IMR-90 (cell line): ENCODE measurements around the gene FAM76B. TPM values are rescaled to one million over a fixed set of nuclear protein-coding genes. Genes with fewer than 3 reads are reported as not detected.

Experiments
- ATAC-seq: fragments of 200-7000 bp; cut with Tn5 transposase; 2 replicates; pipeline ENCODE4 v1.9.1; 2020; ENCODE audit warnings: low read depth, mild to moderate bottlenecking, moderate library complexity
- BruUV-seq: library from RNA; stranded (reverse); fragments of 400-500 nt; replicated peaks from 2 replicates; lab custom pipeline; 2021; lab: Mats Ljungman, UMichigan
- CTCF ChIA-PET: fragments of 300-600 bp; formaldehyde crosslinking; extraction: SDS; loops from one replicate; lab custom pipeline; 2021; ENCODE audit warnings: antibody characterized with exemption; lab: Yijun Ruan, JAX
- POLR2A ChIA-PET: fragments of 300-600 bp; sonication (Branson Sonifier 250); formaldehyde crosslinking; loops from one replicate; lab custom pipeline; 2022; ENCODE audit warnings: antibody characterized with exemption; ENCODE audit not compliant: unreplicated experiment; lab: Charles Lee
- DNase-seq: peaks from one replicate; pipeline ENCODE4 v3.0.0; 2013
- H2AFZ ChIP-seq: replicated peaks from 2 replicates; pipeline ENCODE3; 2013; ENCODE audit warnings: low read length, mild to moderate bottlenecking; ENCODE audit not compliant: poor library complexity
- H2AK5ac ChIP-seq: 2 replicates; pipeline ENCODE4 v1.6.1; 2013; ENCODE audit warnings: low read depth, low read length, inconsistent platforms
- H2AK9ac ChIP-seq: replicated peaks from 2 replicates; pipeline ENCODE3; 2013; ENCODE audit warnings: mild to moderate bottlenecking, low read depth, low read length, moderate library complexity; ENCODE audit not compliant: poor library complexity
- H2BK120ac ChIP-seq: 2 replicates; pipeline ENCODE4 v1.6.1; 2013; ENCODE audit warnings: low read depth, low read length, inconsistent platforms
- H2BK15ac ChIP-seq: 3 replicates; pipeline ENCODE4 v1.6.1; 2013; ENCODE audit warnings: low read depth, low read length, inconsistent platforms
- H2BK20ac ChIP-seq: 2 replicates; pipeline ENCODE4 v1.6.1; 2013; ENCODE audit warnings: low read depth, mild to moderate bottlenecking, inconsistent platforms, low read length, moderate library complexity
- H2BK5ac ChIP-seq: 2 replicates; pipeline ENCODE4 v1.6.1; 2013; ENCODE audit warnings: mild to moderate bottlenecking, low read depth, low read length, inconsistent platforms; ENCODE audit not compliant: poor library complexity, severe bottlenecking
- H3K14ac ChIP-seq: replicated peaks from 2 replicates; pipeline ENCODE4 v1.6.1; 2013; ENCODE audit warnings: low read depth, low read length, inconsistent platforms
- H3K18ac ChIP-seq: 2 replicates; pipeline ENCODE4 v1.6.1; 2013; ENCODE audit warnings: low read depth, low read length, control low read depth
- H3K23ac ChIP-seq: 2 replicates; pipeline ENCODE4 v1.6.1; 2013; ENCODE audit warnings: low read depth, low read length, inconsistent platforms
- H3K27ac ChIP-seq: 2 replicates; pipeline ENCODE4 v1.5.1; 2013; ENCODE audit warnings: mild to moderate bottlenecking, control low read depth, low read length; ENCODE audit not compliant: insufficient read depth
- H3K27me3 ChIP-seq: 2 replicates; pipeline ENCODE4 v1.6.1; 2013; ENCODE audit warnings: low read length; ENCODE audit not compliant: control insufficient read depth, insufficient read depth
- H3K36me3 ChIP-seq: 2 replicates; pipeline ENCODE4 v1.6.1; 2013; ENCODE audit warnings: low read length, mixed read lengths; ENCODE audit not compliant: control insufficient read depth, insufficient read depth
- H3K4ac ChIP-seq: 2 replicates; pipeline ENCODE4 v1.6.1; 2013; ENCODE audit warnings: low read depth, low read length, inconsistent platforms
- H3K4me1 ChIP-seq: 2 replicates; pipeline ENCODE4 v1.6.1; 2013; ENCODE audit warnings: low read length, mixed read lengths; ENCODE audit not compliant: control insufficient read depth, insufficient read depth
- H3K4me2 ChIP-seq: 2 replicates; pipeline ENCODE4 v1.6.1; 2013; ENCODE audit warnings: low read depth, mild to moderate bottlenecking, control low read depth, low read length, moderate library complexity
- H3K4me3 ChIP-seq: 2 replicates; pipeline ENCODE4 v1.5.1; 2013; ENCODE audit warnings: low read depth, mild to moderate bottlenecking, control low read depth, low read length, moderate library complexity; ENCODE audit not compliant: insufficient read depth
- H3K56ac ChIP-seq: 2 replicates; pipeline ENCODE4 v1.6.1; 2013; ENCODE audit warnings: low read length, inconsistent platforms; ENCODE audit not compliant: insufficient read depth; ENCODE audit errors: extremely low read depth
- H3K79me1 ChIP-seq, 2 experiments: 2 replicates each; pipeline ENCODE4 v1.6.1; 2013; ENCODE audit warnings: low read length in 2 of 2, inconsistent platforms in 1 of 2, low read depth in 1 of 2
- H3K9ac ChIP-seq: 2 replicates; pipeline ENCODE4 v1.6.1; 2013; ENCODE audit warnings: low read depth, low read length, control low read depth
- H3K9me1 ChIP-seq: 2 replicates; pipeline ENCODE4 v1.6.1; 2013; ENCODE audit warnings: low read length, inconsistent platforms; ENCODE audit not compliant: insufficient read depth
- H3K9me3 ChIP-seq: 2 replicates; pipeline ENCODE4 v1.6.1; 2013; ENCODE audit warnings: low read length; ENCODE audit not compliant: control insufficient read depth, insufficient read depth
- H4K20me1 ChIP-seq: 2 replicates; pipeline ENCODE4 v1.6.1; 2013; ENCODE audit warnings: low read length, inconsistent platforms; ENCODE audit not compliant: insufficient read depth
- H4K5ac ChIP-seq: 2 replicates; pipeline ENCODE4 v1.6.1; 2013; ENCODE audit warnings: mild to moderate bottlenecking, low read depth, low read length, control low read depth
- H4K8ac ChIP-seq, 2 experiments: 2 replicates each; pipeline ENCODE4 v1.6.1; 2013; ENCODE audit warnings: low read depth in 2 of 2, low read length in 2 of 2, control low read depth in 1 of 2, inconsistent platforms in 1 of 2
- H4K91ac ChIP-seq: 2 replicates; pipeline ENCODE4 v1.6.1; 2013; ENCODE audit warnings: low read depth, low read length, inconsistent platforms; ENCODE audit not compliant: insufficient read depth
- CEBPB ChIP-seq: IDR thresholded peaks from 2 replicates; pipeline ENCODE4 v1.6.1; 2012; ENCODE audit warnings: low read depth, low read length, improper control_type of control experiment
- CTCF ChIP-seq: conservative IDR thresholded peaks from 2 replicates; pipeline ENCODE4 v1.5.1; 2012; ENCODE audit warnings: mild to moderate bottlenecking, low read depth, low read length, improper control_type of control experiment
- ELK1 ChIP-seq: fragments of 150-350 bp; IDR thresholded peaks from 2 replicates; pipeline ENCODE4 v1.6.1; 2016; ENCODE audit warnings: low read depth, mild to moderate bottlenecking, low read length, moderate library complexity, borderline replicate concordance
- FOS ChIP-seq: fragments of 150-350 bp; IDR thresholded peaks from 2 replicates; pipeline ENCODE4 v1.6.1; 2016; ENCODE audit warnings: low read depth, low read length
- MAZ ChIP-seq: IDR thresholded peaks from 2 replicates; pipeline ENCODE4 v1.6.1; 2012; ENCODE audit warnings: low read depth, mild to moderate bottlenecking, low read length, improper control_type of control experiment, moderate library complexity, borderline replicate concordance
- MXI1 ChIP-seq: IDR thresholded peaks from 2 replicates; pipeline ENCODE4 v1.6.1; 2012; ENCODE audit warnings: low read depth, mild to moderate bottlenecking, low read length, moderate library complexity, borderline replicate concordance
- NFE2L2 ChIP-seq: fragments of 150-350 bp; IDR thresholded peaks from 2 replicates; pipeline ENCODE4 v1.6.1; 2016; ENCODE audit warnings: low read depth, mild to moderate bottlenecking, low read length
- RAD21 ChIP-seq: IDR thresholded peaks from 2 replicates; pipeline ENCODE4 v1.6.1; 2012; ENCODE audit warnings: low read length, improper control_type of control experiment
- RFX5 ChIP-seq: IDR thresholded peaks from 2 replicates; pipeline ENCODE4 v1.8.0; 2012; ENCODE audit warnings: low read depth, mild to moderate bottlenecking, low read length, moderate library complexity
- USF2 ChIP-seq: fragments of 150-350 bp; IDR thresholded peaks from 2 replicates; pipeline ENCODE4 v1.6.1; 2017; ENCODE audit warnings: mild to moderate bottlenecking, antibody characterized with exemption, low read length, low read depth
- WGBS, 2 experiments: methylation state at CpG; one replicate each; pipeline versions ENCODE4 v1.1.5 to v1.1.7; 2013; ENCODE audit warnings: missing lambda C conversion rate in 2 of 2; ENCODE audit not compliant: insufficient read length in 1 of 2; ENCODE audit errors: extremely low coverage in 2 of 2; 5-methylcytosine and 5-hydroxymethylcytosine counted together
- dilution Hi-C: fragments of 300-500 bp; cut with HindIII; formaldehyde crosslinking; loops from one replicate; pipeline ENCODE4 v1.14.3; 2018; ENCODE audit warnings: low sequenced_read_pairs; ENCODE audit not compliant: unreplicated experiment
- in situ Hi-C: fragments of 300-500 bp; cut with MboI; formaldehyde crosslinking; loops from 3 replicates; pipeline ENCODE4 v1.14.3; 2019; ENCODE audit warnings: low sequenced_read_pairs, inconsistent platforms, mixed read lengths
- intact Hi-C: fragments of 100-400 bp; cut with micrococcal nuclease; formaldehyde crosslinking; loops from 2 replicates; pipeline ENCODE4 v1.10.0; 2022
- polyA plus RNA-seq, 3 experiments: library from polyadenylated mRNA; depleted of rRNA; stranded (reverse); fragments of >200 nt; gene quantifications; 2 replicates each; pipeline ENCODE4 v1.2.3, GENCODE V29; 2012; ENCODE audit warnings: low replicate concordance in 1 of 3
- total RNA-seq: library from RNA; depleted of rRNA; stranded (reverse); fragments of >200 nt; gene quantifications from 2 replicates; pipeline ENCODE4 v1.2.3, GENCODE V29; 2012

FAM76B gene
- total and polyA plus RNA-seq, 2 of the 4 experiments (the other 2 are of a cell fraction) = 12.7 to 14.3 TPM

- intact Hi-C loops (loop anchor here (1.0 to 5.0 kb wide), 5 partner anchors 41 to 602 kb away; partner anchors contain the start of genes MAML2 and MTMR2), in situ Hi-C loops (no loop called here), dilution Hi-C loops (no loop called here)
- 34 to 100% methylated on average over 4 to 7 of the region's 8 CpGs for WGBS, 2 experiments
- H4K8ac ChIP-seq = peak overlapping the region in 1 of 2 experiments; percentile 31; a peak in 1 of 4 replicates
- H2BK120ac ChIP-seq = no peak overlapping the region
- DNase-seq (no peak), ATAC-seq (no peak)
- peak overlapping the region; percentile 55 for H3K23ac ChIP-seq
- 0 out of 2 replicates have a peak overlapping the region, but pooled peaks have one; percentile 24 for H2AK5ac ChIP-seq
- H3K4ac ChIP-seq = no peak overlapping the region
- no peak overlapping the region for H4K5ac ChIP-seq
- no peak overlapping the region for H2BK20ac ChIP-seq
- no peak overlapping the region for H3K18ac ChIP-seq
- H3K36me3 ChIP-seq = no peaks in the 10 kb centered on the region
- no peak overlapping the region for H3K27ac ChIP-seq
- H3K14ac ChIP-seq = peak overlapping the region; percentile 74; the same call in 1 of the 2 replicates
- no peaks in the 10 kb centered on the region for H3K9me3 ChIP-seq
- H2AFZ ChIP-seq = no peak overlapping the region
- H2AK9ac ChIP-seq = no peak overlapping the region
- H3K4me3 ChIP-seq = peak overlapping the region; percentile 78; the same call in 1 of the 2 replicates
- ChIA-PET POLR2A (no interaction called here), CTCF (no interaction called here)
- H3K9me1 ChIP-seq = 0 out of 2 replicates have a peak, but pooled peaks cover 2% of the 10 kb centered on the region
- H3K4me2 ChIP-seq = peak overlapping the region; percentile 91
- H3K79me1 ChIP-seq = peaks cover 14 to 59% of the 10 kb centered on the region in 2 experiments
- H4K91ac ChIP-seq = no peak overlapping the region
- H2BK5ac ChIP-seq = no peak overlapping the region
- no peaks in the 10 kb centered on the region for H3K4me1 ChIP-seq
- no TSS peak for BruUV-seq
- no peaks in the 10 kb centered on the region for H3K27me3 ChIP-seq
- H4K20me1 ChIP-seq = peaks cover 2% of the 10 kb centered on the region; the same call in 1 of the 2 replicates
- peak overlapping the region; percentile 74; the same call in 1 of the 2 replicates for H3K9ac ChIP-seq
- H2BK15ac ChIP-seq = no peak overlapping the region
- no peak for TF ChIP-seq RAD21
- no peak for TF ChIP-seq MAZ
- no peak for TF ChIP-seq USF2
- TF ChIP-seq MXI1 = no peak
- TF ChIP-seq NFE2L2 = no peak
- TF ChIP-seq RFX5 = no peak
- TF ChIP-seq CEBPB = no peak
- no peak for TF ChIP-seq ELK1
- no peak for TF ChIP-seq CTCF
- no peak for TF ChIP-seq FOS
- H3K56ac ChIP-seq = 0 out of 2 replicates have a peak overlapping the region, but pooled peaks have one; percentile 16
Measured at GRCh38 chr11:95791709-95792033, 2.1 kb upstream of the FAM76B start.
